ENCODE results near the gene DLG2. TPM values are rescaled to one million over a fixed set of nuclear protein-coding genes. Genes with fewer than 3 reads are reported as not detected.

DLG2 gene
- total RNA-seq, 1 donor from 2014 or later: 1.8 TPM

DNA sequence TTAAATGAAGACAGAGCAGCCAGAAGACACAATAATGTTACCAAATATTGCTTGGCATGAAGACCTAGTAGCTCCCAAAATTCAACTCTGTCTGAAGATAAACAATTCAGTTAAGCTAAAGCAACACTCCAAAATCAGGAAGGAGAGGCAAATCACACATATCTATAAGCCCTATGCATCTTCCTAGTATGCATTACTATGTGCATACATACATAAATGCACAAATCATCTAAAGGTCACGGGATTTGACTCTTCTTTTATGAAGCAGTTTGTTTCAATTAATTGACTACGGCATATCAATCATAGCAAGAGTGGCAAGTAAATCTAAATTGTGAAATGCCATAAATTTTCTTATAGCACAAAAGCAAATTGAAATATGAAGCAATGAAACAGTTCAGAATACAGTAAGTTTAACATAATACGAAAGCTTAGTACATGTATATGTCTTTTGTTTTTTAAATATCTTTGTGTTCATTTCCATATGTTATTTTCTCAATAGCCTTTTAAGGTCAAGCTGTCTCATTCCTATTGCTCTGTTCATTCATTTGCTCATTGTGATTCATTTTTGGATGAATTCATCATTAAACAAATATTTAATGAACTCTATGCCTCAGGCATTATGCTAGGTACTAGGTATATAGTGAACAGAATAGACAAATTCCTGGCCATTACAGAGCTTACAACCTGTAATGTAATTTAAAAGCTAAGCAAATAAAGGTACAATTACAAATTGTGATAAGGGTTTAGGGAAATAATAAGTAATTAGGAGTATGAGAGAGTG, 540.5 kb downstream of the DLG2 start:
- Histone ChIP-seq H3K4me3 (ENCODE audit: insufficient read depth, low read depth, low read length) (no peak overlapping the region), H3K79me2 (ENCODE audit: insufficient read depth, low read length) (no peaks in the 10 kb centered on the region), H3K9me3 (ENCODE audit: insufficient read depth, low read depth, low read length) (no peaks in the 10 kb centered on the region), H3K36me3 (ENCODE audit: insufficient read depth, low read length) (no peaks in the 10 kb centered on the region), H3K4me1 (ENCODE audit: insufficient read depth, low read length) (peaks cover 11% of the 10 kb centered on the region), H3K9ac (ENCODE audit: low read length) (peak overlapping the region; percentile 11), H3K27ac (ENCODE audit: low read depth, low read length) (peak overlapping the region; percentile 73), H2AFZ (ENCODE audit: low read depth, low read length) (no peak overlapping the region), H3K4me2 (ENCODE audit: low read length) (peak overlapping the region; percentile 31), H4K20me1 (ENCODE audit: insufficient read depth, low read length) (no peaks in the 10 kb centered on the region), H3K27me3 (ENCODE audit: insufficient read depth, low read length) (no peaks in the 10 kb centered on the region)
- Mint-ChIP-seq H3K9me3 (ENCODE audit: unreplicated experiment) (peaks cover 3% of the 10 kb centered on the region), H3K27ac (ENCODE audit: unreplicated experiment) (no peak overlapping the region), H3K36me3 (ENCODE audit: low read depth, unreplicated experiment) (no peaks in the 10 kb centered on the region), H3K4me3 (ENCODE audit: unreplicated experiment) (no peak overlapping the region), H3K27me3 (ENCODE audit: low read depth, unreplicated experiment) (no peaks in the 10 kb centered on the region), H3K4me1 (ENCODE audit: low read depth, unreplicated experiment) (peaks cover 2% of the 10 kb centered on the region)
- peak; percentile 58 for FAIRE-seq
- peak; percentile 35 for DNase-seq (ENCODE audit: low read depth)
- TF ChIP-seq EZH2 (IDR thresholded peaks at IDR 0.05; ENCODE audit: insufficient read depth, low read length): no peak
- TF ChIP-seq, protein P1, sequence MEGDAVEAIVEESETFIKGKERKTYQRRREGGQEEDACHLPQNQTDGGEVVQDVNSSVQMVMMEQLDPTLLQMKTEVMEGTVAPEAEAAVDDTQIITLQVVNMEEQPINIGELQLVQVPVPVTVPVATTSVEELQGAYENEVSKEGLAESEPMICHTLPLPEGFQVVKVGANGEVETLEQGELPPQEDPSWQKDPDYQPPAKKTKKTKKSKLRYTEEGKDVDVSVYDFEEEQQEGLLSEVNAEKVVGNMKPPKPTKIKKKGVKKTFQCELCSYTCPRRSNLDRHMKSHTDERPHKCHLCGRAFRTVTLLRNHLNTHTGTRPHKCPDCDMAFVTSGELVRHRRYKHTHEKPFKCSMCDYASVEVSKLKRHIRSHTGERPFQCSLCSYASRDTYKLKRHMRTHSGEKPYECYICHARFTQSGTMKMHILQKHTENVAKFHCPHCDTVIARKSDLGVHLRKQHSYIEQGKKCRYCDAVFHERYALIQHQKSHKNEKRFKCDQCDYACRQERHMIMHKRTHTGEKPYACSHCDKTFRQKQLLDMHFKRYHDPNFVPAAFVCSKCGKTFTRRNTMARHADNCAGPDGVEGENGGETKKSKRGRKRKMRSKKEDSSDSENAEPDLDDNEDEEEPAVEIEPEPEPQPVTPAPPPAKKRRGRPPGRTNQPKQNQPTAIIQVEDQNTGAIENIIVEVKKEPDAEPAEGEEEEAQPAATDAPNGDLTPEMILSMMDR (IDR thresholded peaks at IDR 0.05; ENCODE audit: insufficient read depth, low read depth, low read length): no peak

DNA sequence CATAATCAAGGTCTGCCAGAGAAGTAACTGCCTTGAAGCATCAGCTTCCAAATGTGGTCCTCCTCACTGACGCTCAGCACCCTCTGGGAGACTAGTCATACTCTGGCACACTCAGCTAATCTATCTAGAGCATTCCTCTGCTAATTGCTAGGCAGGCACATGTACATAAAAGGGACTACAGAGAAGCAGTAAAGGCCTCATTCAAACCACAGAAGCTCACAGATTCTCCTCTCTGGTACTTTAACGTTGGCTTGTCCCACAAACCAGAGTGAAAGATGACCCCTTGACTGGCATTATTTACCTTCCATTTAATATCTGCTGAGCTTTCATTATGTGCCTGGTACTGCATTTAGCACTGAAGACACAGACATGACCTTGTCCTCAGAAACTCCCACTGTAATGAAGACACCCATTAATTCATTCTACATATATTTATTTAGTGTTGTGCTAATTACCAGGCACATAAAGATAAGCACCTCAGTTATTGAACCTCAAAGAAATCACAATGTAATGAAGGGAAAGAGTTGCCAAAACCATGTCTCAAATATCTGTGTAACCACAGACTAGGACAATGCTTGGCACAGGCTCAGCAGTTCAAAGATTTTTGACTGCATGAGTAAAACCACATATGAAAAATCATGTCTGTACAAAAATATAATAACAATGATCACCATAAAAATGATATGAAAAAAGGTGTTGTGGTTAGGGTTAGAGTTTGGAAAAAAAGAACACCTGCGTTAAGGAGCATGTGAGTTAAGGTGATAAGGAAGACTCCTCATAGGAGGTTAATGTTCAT, 550.4 kb downstream of the DLG2 start:
- Histone ChIP-seq H3K27me3 (ENCODE audit: insufficient read depth, low read length) (no peaks in the 10 kb centered on the region), H3K9me3 (ENCODE audit: insufficient read depth, low read depth, low read length) (no peaks in the 10 kb centered on the region), H3K4me1 (ENCODE audit: insufficient read depth, low read length) (peaks cover 10% of the 10 kb centered on the region), H3K4me2 (ENCODE audit: low read length) (peak overlapping the region; percentile 20), H3K79me2 (ENCODE audit: insufficient read depth, low read length) (no peaks in the 10 kb centered on the region), H2AFZ (ENCODE audit: low read depth, low read length) (no peak overlapping the region), H3K4me3 (ENCODE audit: insufficient read depth, low read depth, low read length) (no peak overlapping the region), H3K36me3 (ENCODE audit: insufficient read depth, low read length) (no peaks in the 10 kb centered on the region), H3K27ac (ENCODE audit: low read depth, low read length) (no peak overlapping the region), H3K9ac (ENCODE audit: low read length) (no peak overlapping the region), H4K20me1 (ENCODE audit: insufficient read depth, low read length) (no peaks in the 10 kb centered on the region)
- H3K9me3 Mint-ChIP-seq (ENCODE audit: unreplicated experiment): no peaks in the 10 kb centered on the region
- no peak overlapping the region for H3K4me3 Mint-ChIP-seq (ENCODE audit: unreplicated experiment)
- peaks cover 10% of the 10 kb centered on the region for H3K4me1 Mint-ChIP-seq (ENCODE audit: low read depth, unreplicated experiment)
- H3K36me3 Mint-ChIP-seq (ENCODE audit: low read depth, unreplicated experiment): no peaks in the 10 kb centered on the region
- DNase-seq (ENCODE audit: low read depth): peak; percentile 85
- TF ChIP-seq EZH2 (IDR thresholded peaks at IDR 0.05; ENCODE audit: insufficient read depth, low read length): no peak
- TF ChIP-seq, protein P1 (IDR thresholded peaks at IDR 0.05; ENCODE audit: insufficient read depth, low read depth, low read length): no peak
- H3K27me3 Mint-ChIP-seq (ENCODE audit: low read depth, unreplicated experiment): no peaks in the 10 kb centered on the region
- peak overlapping the region; percentile 7 for H3K27ac Mint-ChIP-seq (ENCODE audit: unreplicated experiment)
- FAIRE-seq: peak; percentile 34
